OCI-LY1 (cell line): Measurements from ENCODE around the gene UBE2H.

Experiments
- H2AFZ ChIP-seq: fragments of 200-600 bp; sonication (generic), shearing (Covaris generic); 2 replicates; pipeline ENCODE4 v1.6.0; 2014; ENCODE audit warnings: antibody characterized with exemption, mild to moderate bottlenecking, low read length
- H3F3A ChIP-seq: fragments of 200-600 bp; sonication (generic), shearing (Covaris generic); 2 replicates; pipeline ENCODE4 v1.6.0; 2014; ENCODE audit warnings: mild to moderate bottlenecking, antibody characterized with exemption, low read length, moderate library complexity; ENCODE audit not compliant: insufficient read depth
- H3K27ac ChIP-seq: fragments of 200-600 bp; sonication (generic); 2 replicates; pipeline ENCODE4 v1.5.1; 2014; ENCODE audit warnings: low read length, mixed run types, mild to moderate bottlenecking, low read depth; ENCODE audit not compliant: poor library complexity, severe bottlenecking
- H3K27me3 ChIP-seq: fragments of 200-600 bp; sonication (generic); 2 replicates; pipeline ENCODE4 v1.6.0; 2014; ENCODE audit warnings: antibody characterized with exemption, mild to moderate bottlenecking, low read length, moderate library complexity; ENCODE audit not compliant: insufficient read depth
- H3K36me3 ChIP-seq: fragments of 200-600 bp; sonication (generic); 2 replicates; pipeline ENCODE4 v1.6.1; 2014; ENCODE audit warnings: mild to moderate bottlenecking, antibody characterized with exemption, low read length, moderate library complexity, mixed read lengths; ENCODE audit not compliant: insufficient read depth
- H3K4me1 ChIP-seq: fragments of 200-600 bp; sonication (generic); 2 replicates; pipeline ENCODE4 v1.5.1; 2014; ENCODE audit warnings: mild to moderate bottlenecking, low read length, moderate library complexity; ENCODE audit not compliant: insufficient read depth, severe bottlenecking
- H3K4me2 ChIP-seq: fragments of 200-600 bp; sonication (generic), shearing (Covaris generic); 2 replicates; pipeline ENCODE4 v1.6.1; 2014; ENCODE audit warnings: low read length
- H3K4me3 ChIP-seq: fragments of 200-600 bp; sonication (generic); 2 replicates; pipeline ENCODE4 v1.5.1; 2014; ENCODE audit warnings: low read length, low read depth, mild to moderate bottlenecking, mixed read lengths; ENCODE audit not compliant: poor library complexity, severe bottlenecking
- H3K79me2 ChIP-seq: fragments of 200-600 bp; shearing (Covaris generic); 2 replicates; pipeline ENCODE4 v1.6.1; 2016; ENCODE audit warnings: mixed run types, low read length, mixed read lengths; ENCODE audit not compliant: insufficient read depth
- H3K9ac ChIP-seq: fragments of 200-600 bp; sonication (generic), shearing (Covaris generic); 2 replicates; pipeline ENCODE4 v1.6.1; 2014; ENCODE audit warnings: mild to moderate bottlenecking, low read length, mixed read lengths
- H3K9me2 ChIP-seq: fragments of 200-600 bp; sonication (generic), shearing (Covaris generic); 2 replicates; pipeline ENCODE4 v1.6.1; 2014; ENCODE audit warnings: low read depth, mild to moderate bottlenecking, low read length, mixed read lengths
- H3K9me3 ChIP-seq: fragments of 200-600 bp; shearing (Covaris generic); 2 replicates; pipeline ENCODE4 v1.6.1; 2014; ENCODE audit warnings: low read length, mixed read lengths
- H4K20me1 ChIP-seq: fragments of 200-600 bp; sonication (generic), shearing (Covaris generic); 2 replicates; pipeline ENCODE4 v1.6.0; 2016; ENCODE audit warnings: mild to moderate bottlenecking, low read length; ENCODE audit not compliant: insufficient read depth
- CTCF ChIP-seq: fragments of 200-600 bp; sonication (generic), shearing (Covaris generic); IDR thresholded peaks from 2 replicates; pipeline ENCODE4 v1.5.1; 2017; ENCODE audit warnings: mild to moderate bottlenecking, antibody characterized with exemption, low read length, moderate library complexity, mixed read lengths
- EZH2 ChIP-seq: fragments of 200-600 bp; sonication (generic), shearing (Covaris generic); IDR thresholded peaks from 2 replicates; pipeline ENCODE4 v1.8.0; 2017; ENCODE audit warnings: borderline replicate concordance, mixed run types, mild to moderate bottlenecking, antibody characterized with exemption, low read length, moderate library complexity, mixed read lengths

The UBE2H gene

GRCh38 chr7:129889133-129889844, 63.5 kb downstream of the UBE2H start:
- H3K4me1 ChIP-seq, result no peaks in the 10 kb centered on the region
- H4K20me1 ChIP-seq, result no peaks in the 10 kb centered on the region
- no peaks in the 10 kb centered on the region for H3K9me2 ChIP-seq
- no peaks in the 10 kb centered on the region for H3K27me3 ChIP-seq
- no peak overlapping the region for H2AFZ ChIP-seq
- no peaks in the 10 kb centered on the region for H3F3A ChIP-seq
- H3K4me3 ChIP-seq, result no peak overlapping the region
- H3K79me2 ChIP-seq, result peaks cover 52% of the 10 kb centered on the region
- H3K27ac ChIP-seq, result no peak overlapping the region
- TF ChIP-seq EZH2, result no peak
- TF ChIP-seq CTCF, result no peak
- no peaks in the 10 kb centered on the region for H3K9me3 ChIP-seq
- no peak overlapping the region for H3K9ac ChIP-seq
- peaks cover 65% of the 10 kb centered on the region for H3K36me3 ChIP-seq
- no peak overlapping the region for H3K4me2 ChIP-seq

GRCh38 chr7:129887865-129888264, 64.9 kb downstream of the UBE2H start:
- no peak overlapping the region for H3K4me3 ChIP-seq
- no peaks in the 10 kb centered on the region for H4K20me1 ChIP-seq
- H3K36me3 ChIP-seq, result peaks cover 62% of the 10 kb centered on the region
- no peak overlapping the region for H3K9ac ChIP-seq
- H3K9me3 ChIP-seq, result no peaks in the 10 kb centered on the region
- H2AFZ ChIP-seq, result no peak overlapping the region
- peaks cover 43% of the 10 kb centered on the region for H3K79me2 ChIP-seq
- H3K4me1 ChIP-seq, result no peaks in the 10 kb centered on the region
- H3K9me2 ChIP-seq, result no peaks in the 10 kb centered on the region
- TF ChIP-seq CTCF (no peak), EZH2 (no peak)
- H3K27me3 ChIP-seq, result no peaks in the 10 kb centered on the region
- no peaks in the 10 kb centered on the region for H3F3A ChIP-seq
- no peak overlapping the region for H3K4me2 ChIP-seq
- H3K27ac ChIP-seq, result no peak overlapping the region

- no peak overlapping the region for H2AFZ ChIP-seq
- no peaks in the 10 kb centered on the region for H3F3A ChIP-seq
- H3K27ac ChIP-seq, result no peak overlapping the region
- H4K20me1 ChIP-seq, result no peaks in the 10 kb centered on the region
- H3K4me2 ChIP-seq, result no peak overlapping the region
- peaks cover 46% of the 10 kb centered on the region for H3K79me2 ChIP-seq
- no peaks in the 10 kb centered on the region for H3K9me3 ChIP-seq
- no peak for TF ChIP-seq CTCF
- no peaks in the 10 kb centered on the region for H3K9me2 ChIP-seq
- H3K36me3 ChIP-seq, result peaks cover 59% of the 10 kb centered on the region
- no peak overlapping the region for H3K4me3 ChIP-seq
- no peaks in the 10 kb centered on the region for H3K27me3 ChIP-seq
- no peak overlapping the region for H3K9ac ChIP-seq
- no peaks in the 10 kb centered on the region for H3K4me1 ChIP-seq
These were observed 66.0 kb downstream of the UBE2H start for GRCh38 chr7:129886818-129887186.
